Neural crest cell (in vitro differentiated cells): ENCODE data around the gene SYT17. TPM values are rescaled to one million over a fixed set of nuclear protein-coding genes. Genes with fewer than 3 reads are reported as not detected.

Experiments
- DNase-seq: peaks from one replicate; pipeline ENCODE4 v3.0.0; 2021; ENCODE audit warnings: low read depth, mixed read lengths, low spot score
- H3K27ac Mint-ChIP-seq: one replicate; pipeline ENCODE4 v1.8.0; 2021; ENCODE audit warnings: mild to moderate bottlenecking, mixed read lengths; ENCODE audit not compliant: unreplicated experiment
- H3K27me3 Mint-ChIP-seq: 2 replicates; pipeline ENCODE4 v1.8.0; 2021; ENCODE audit warnings: low read depth, mild to moderate bottlenecking, mixed read lengths
- H3K36me3 Mint-ChIP-seq: 2 replicates; pipeline ENCODE4 v1.8.0; 2021; ENCODE audit warnings: low read depth, mild to moderate bottlenecking, mixed read lengths
- H3K4me1 Mint-ChIP-seq: 2 replicates; pipeline ENCODE4 v1.8.0; 2021; ENCODE audit warnings: mixed read lengths
- H3K4me3 Mint-ChIP-seq: one replicate; pipeline ENCODE4 v1.8.0; 2021; ENCODE audit warnings: mild to moderate bottlenecking, mixed read lengths
- H3K9me3 Mint-ChIP-seq: 2 replicates; pipeline ENCODE4 v1.8.0; 2021; ENCODE audit warnings: mixed read lengths
- CTCF ChIP-seq: fragments of 200-600 bp; sonication (generic); conservative IDR thresholded peaks from 2 replicates; pipeline ENCODE4 v1.5.0; 2021; ENCODE audit warnings: antibody characterized with exemption, mild to moderate bottlenecking
- total RNA-seq: library from RNA; stranded (reverse); gene quantifications from 2 replicates; pipeline ENCODE4 v1.2.1, GENCODE V29; 2021

Gene SYT17
- total RNA-seq, 1 donor from 2014 or later: 3.1 TPM

GRCh38 chr16:19212059-19212458 is 44.0 kb downstream of the SYT17 start:
- no peak for TF ChIP-seq CTCF
- DNase-seq: no peak
- H3K4me3 Mint-ChIP-seq: no peak overlapping the region
- H3K27ac Mint-ChIP-seq: no peak overlapping the region
- H3K9me3 Mint-ChIP-seq: peaks cover 2% of the 10 kb centered on the region
- no peaks in the 10 kb centered on the region for H3K27me3 Mint-ChIP-seq
- peaks cover 3% of the 10 kb centered on the region for H3K36me3 Mint-ChIP-seq
- H3K4me1 Mint-ChIP-seq: peaks cover 11% of the 10 kb centered on the region

DNA sequence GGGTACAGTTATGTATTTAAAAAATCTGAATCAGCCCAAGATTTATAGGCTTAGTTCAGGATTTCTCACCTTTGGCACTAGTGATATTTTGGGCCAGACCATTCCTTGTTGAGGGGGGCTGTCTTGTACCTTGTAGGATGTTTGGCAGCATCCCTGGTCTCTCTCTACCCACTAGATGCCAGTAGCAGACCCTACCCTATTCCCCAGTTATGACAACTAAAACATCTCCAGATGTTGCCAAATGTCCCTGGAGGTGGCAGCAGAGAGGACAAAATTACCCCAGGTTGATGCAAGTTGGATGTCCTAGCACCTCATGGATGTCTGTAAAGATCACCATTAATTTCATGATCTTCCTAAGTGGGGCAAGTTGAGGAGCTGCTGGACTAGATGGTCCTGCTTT is 45.8 kb downstream of the SYT17 start:
- Mint-ChIP-seq H3K27ac (no peak overlapping the region), H3K9me3 (peaks cover 2% of the 10 kb centered on the region), H3K36me3 (peaks cover 3% of the 10 kb centered on the region), H3K4me3 (no peak overlapping the region), H3K4me1 (peaks cover 21% of the 10 kb centered on the region), H3K27me3 (no peaks in the 10 kb centered on the region)
- no peak for TF ChIP-seq CTCF
- no peak for DNase-seq

DNA sequence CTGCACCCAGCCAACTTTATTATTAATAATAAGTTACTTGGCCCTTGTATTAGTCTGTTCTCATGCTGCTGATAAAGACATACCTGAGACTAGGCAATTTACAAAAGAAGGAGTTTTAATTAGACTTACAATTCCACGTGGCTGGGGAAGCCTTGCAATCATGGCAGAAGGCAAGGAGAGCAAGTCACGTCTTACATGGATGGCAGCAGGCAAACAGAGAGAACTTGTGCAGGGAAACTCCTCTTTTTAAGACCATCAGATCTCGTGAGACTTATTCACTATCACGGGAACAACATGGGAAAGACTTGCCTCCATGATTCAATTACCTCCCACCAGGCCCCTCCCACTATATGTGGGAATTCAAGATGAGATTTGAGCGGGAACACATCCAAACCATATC is 47.7 kb downstream of the SYT17 start:
- Mint-ChIP-seq H3K4me3 (no peak overlapping the region), H3K9me3 (peaks cover 2% of the 10 kb centered on the region), H3K4me1 (peaks cover 24% of the 10 kb centered on the region), H3K27ac (no peak overlapping the region), H3K27me3 (no peaks in the 10 kb centered on the region), H3K36me3 (peaks cover 3% of the 10 kb centered on the region)
- no peak for TF ChIP-seq CTCF
- no peak for DNase-seq

DNA sequence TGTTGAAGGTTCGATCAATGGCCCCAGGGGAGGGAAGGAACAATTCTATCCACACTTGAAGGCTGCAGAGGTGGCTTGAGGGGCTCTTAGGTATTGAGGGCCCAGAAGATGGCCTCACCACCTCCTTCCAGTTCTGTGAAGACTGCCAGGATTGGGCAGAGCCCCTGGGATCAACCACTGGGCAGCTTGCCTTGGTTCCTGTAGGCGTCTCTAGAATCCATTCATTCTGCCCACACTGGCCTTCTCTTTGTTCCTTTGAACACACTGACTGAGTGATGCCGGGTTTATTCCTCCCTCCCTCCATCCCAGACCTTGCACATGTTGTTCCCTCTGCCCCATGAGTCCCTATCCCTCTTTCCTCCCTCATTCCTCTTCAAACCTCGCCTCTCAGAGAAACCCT is 50.5 kb downstream of the SYT17 start:
- Mint-ChIP-seq H3K4me1 (peaks cover 18% of the 10 kb centered on the region), H3K9me3 (peaks cover 4% of the 10 kb centered on the region), H3K27ac (peak overlapping the region; percentile 1), H3K36me3 (peaks cover 5% of the 10 kb centered on the region), H3K27me3 (no peaks in the 10 kb centered on the region), H3K4me3 (no peak overlapping the region)
- TF ChIP-seq CTCF: no peak
- no peak for DNase-seq

GRCh38 chr16:19219836-19220235 is 51.8 kb downstream of the SYT17 start:
- Mint-ChIP-seq H3K4me1 (peaks cover 18% of the 10 kb centered on the region), H3K9me3 (peaks cover 9% of the 10 kb centered on the region), H3K36me3 (peaks cover 11% of the 10 kb centered on the region), H3K27me3 (peaks cover 3% of the 10 kb centered on the region), H3K27ac (no peak overlapping the region), H3K4me3 (no peak overlapping the region)
- no peak for DNase-seq
- no peak for TF ChIP-seq CTCF
